H1 (cell line): ENCODE results near the gene FARP2.

Experiments
- BCL11A ChIP-seq, 2 experiments: IDR thresholded peaks; one replicate each; pipeline ENCODE4 v1.6.1; 2011; ENCODE audit warnings: low read depth in 2 of 2, low read length in 2 of 2, mild to moderate bottlenecking in 2 of 2
- EP300 ChIP-seq, 2 experiments: IDR thresholded peaks; 1 replicate in 1 of 2; 2 replicates in 1 of 2; pipeline ENCODE4 v1.6.1; 2011 to 2012; ENCODE audit warnings: low read depth in 2 of 2, low read length in 2 of 2, mild to moderate bottlenecking in 2 of 2, borderline replicate concordance in 1 of 2, inconsistent platforms in 1 of 2, moderate library complexity in 1 of 2
- JUND ChIP-seq: IDR thresholded peaks from 2 replicates; pipeline ENCODE4 v1.6.1; 2011; ENCODE audit warnings: mild to moderate bottlenecking, improper control_type of control experiment, low read length
- POLR2A ChIP-seq, 2 experiments: IDR thresholded peaks; 1 replicate in 1 of 2; 2 replicates in 1 of 2; pipeline ENCODE4 v1.6.1; 2011; ENCODE audit warnings: low read depth in 2 of 2, low read length in 2 of 2, mild to moderate bottlenecking in 2 of 2; ENCODE audit errors: control extremely low read depth in 1 of 2
- RFX5 ChIP-seq: IDR thresholded peaks from 2 replicates; pipeline ENCODE4 v1.6.1; 2011; ENCODE audit warnings: low read depth, low read length, improper control_type of control experiment, borderline replicate concordance
- YY1 ChIP-seq: IDR thresholded peaks from 2 replicates; pipeline ENCODE4 v1.6.1; 2011; ENCODE audit warnings: low read depth, mild to moderate bottlenecking, low read length
- TF ChIP-seq, protein P1 (sequence below), 3 experiments: IDR thresholded peaks; 1 replicate in 2 of 3; 2 replicates in 1 of 3; pipeline versions ENCODE4 v1.5.1 to v1.6.1; 2011; ENCODE audit warnings: low read length in 3 of 3, mild to moderate bottlenecking in 3 of 3, inconsistent platforms in 2 of 3, low read depth in 1 of 3, moderate library complexity in 1 of 3; ENCODE audit not compliant: insufficient read depth in 1 of 3; ENCODE audit errors: control extremely low read depth in 1 of 3
- TF ChIP-seq, protein P2 (sequence below): IDR thresholded peaks from 2 replicates; pipeline ENCODE4 v1.6.1; 2012; ENCODE audit warnings: inconsistent platforms

DNA sequence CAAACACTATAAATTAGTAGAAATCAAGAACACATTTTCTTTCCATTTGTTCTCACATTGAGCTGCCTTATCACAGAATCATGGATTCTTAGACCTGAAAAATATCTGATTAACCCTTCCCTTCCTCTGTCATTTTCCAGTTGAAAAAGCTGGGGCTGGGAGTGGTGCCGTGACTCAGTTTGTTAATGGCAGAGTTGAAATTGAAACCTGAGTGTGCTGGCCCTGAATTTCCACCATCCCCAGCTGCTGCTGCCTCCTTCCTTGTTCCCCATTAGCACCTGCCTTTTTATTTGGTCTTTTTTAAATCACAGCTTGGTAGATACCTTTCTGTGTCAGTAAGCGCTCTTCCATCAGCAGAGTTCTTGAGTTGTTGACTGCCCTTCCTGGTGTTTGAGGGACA is 10.6 kb downstream of the FARP2 start:
- TF ChIP-seq, protein P1, sequence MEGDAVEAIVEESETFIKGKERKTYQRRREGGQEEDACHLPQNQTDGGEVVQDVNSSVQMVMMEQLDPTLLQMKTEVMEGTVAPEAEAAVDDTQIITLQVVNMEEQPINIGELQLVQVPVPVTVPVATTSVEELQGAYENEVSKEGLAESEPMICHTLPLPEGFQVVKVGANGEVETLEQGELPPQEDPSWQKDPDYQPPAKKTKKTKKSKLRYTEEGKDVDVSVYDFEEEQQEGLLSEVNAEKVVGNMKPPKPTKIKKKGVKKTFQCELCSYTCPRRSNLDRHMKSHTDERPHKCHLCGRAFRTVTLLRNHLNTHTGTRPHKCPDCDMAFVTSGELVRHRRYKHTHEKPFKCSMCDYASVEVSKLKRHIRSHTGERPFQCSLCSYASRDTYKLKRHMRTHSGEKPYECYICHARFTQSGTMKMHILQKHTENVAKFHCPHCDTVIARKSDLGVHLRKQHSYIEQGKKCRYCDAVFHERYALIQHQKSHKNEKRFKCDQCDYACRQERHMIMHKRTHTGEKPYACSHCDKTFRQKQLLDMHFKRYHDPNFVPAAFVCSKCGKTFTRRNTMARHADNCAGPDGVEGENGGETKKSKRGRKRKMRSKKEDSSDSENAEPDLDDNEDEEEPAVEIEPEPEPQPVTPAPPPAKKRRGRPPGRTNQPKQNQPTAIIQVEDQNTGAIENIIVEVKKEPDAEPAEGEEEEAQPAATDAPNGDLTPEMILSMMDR (IDR thresholded peaks at IDR 0.05; ENCODE audit: control extremely low read depth in 1 of 3, insufficient read depth in 1 of 3, low read depth in 1 of 3, low read length in 3 of 3) = no peak
- TF ChIP-seq RFX5 = no peak
- no peak for TF ChIP-seq YY1
- TF ChIP-seq, protein P2, sequence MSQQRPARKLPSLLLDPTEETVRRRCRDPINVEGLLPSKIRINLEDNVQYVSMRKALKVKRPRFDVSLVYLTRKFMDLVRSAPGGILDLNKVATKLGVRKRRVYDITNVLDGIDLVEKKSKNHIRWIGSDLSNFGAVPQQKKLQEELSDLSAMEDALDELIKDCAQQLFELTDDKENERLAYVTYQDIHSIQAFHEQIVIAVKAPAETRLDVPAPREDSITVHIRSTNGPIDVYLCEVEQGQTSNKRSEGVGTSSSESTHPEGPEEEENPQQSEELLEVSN = no peak
- no peak for TF ChIP-seq BCL11A (IDR thresholded peaks at IDR 0.05; ENCODE audit: low read depth in 2 of 2, low read length in 2 of 2)
- TF ChIP-seq POLR2A (IDR thresholded peaks at IDR 0.05; ENCODE audit: control extremely low read depth in 1 of 2, low read depth in 2 of 2, low read length in 2 of 2) = no peak
- no peak for TF ChIP-seq EP300 (IDR thresholded peaks at IDR 0.05; ENCODE audit: borderline replicate concordance in 1 of 2, low read depth in 2 of 2, low read length in 2 of 2)
- TF ChIP-seq JUND = no peak
